ENCODE data around the gene SF3B5.
"Not testable (repeated sequence)": the region's sequence is repeated elsewhere in the genome, so short reads cannot be mapped to it uniquely, and the experiment has no call there.

SF3B5 gene

DNA sequence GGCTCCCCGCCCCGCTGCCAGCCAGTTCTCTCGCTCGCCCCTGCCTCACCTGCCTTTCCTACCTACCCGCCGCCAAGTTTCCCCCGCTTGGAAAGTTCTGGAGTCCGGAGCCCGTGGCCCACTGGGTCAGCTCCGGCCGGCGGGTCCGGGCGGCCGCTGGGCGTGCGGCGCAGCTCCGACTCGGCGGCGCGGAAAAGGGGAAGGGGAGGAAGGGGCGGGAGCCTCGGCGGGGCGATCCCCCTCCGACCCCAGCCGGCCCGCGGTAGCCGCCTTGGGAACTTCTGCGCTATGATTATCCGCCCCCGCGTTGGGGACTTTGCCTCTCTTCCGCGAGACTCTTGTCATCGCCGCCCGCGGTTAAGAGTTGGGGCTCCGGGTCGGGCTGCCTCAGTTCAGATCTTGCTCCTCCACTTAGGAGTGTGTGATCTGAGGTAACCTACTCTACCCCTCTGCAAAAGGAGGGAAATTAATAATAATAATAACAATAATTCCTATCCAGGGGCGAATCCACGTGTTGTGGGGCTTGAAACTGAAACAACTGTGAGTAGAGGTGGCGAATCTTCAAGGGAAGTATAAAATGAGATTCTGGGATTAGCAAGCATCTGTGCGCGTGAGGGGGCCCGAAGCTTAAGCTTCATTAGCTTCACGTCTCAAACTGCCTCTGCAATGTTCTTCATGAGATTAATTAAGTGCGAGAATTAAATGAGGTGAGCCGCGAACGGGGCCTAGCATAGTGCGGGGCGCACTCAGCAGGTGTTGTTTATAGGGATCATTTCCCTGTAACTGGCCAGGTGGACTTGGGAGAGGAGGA lies 30.8 kb downstream of the SF3B5 start:
- no peak for TF ChIP-seq GATA1 (IDR thresholded peaks at IDR 0.05; ENCODE audit: low read depth, low read length)
- peak; percentile 3 for TF ChIP-seq POLR2A (IDR thresholded peaks at IDR 0.05; ENCODE audit: low read length)
- DNase-seq: peak; percentile 63

DNA sequence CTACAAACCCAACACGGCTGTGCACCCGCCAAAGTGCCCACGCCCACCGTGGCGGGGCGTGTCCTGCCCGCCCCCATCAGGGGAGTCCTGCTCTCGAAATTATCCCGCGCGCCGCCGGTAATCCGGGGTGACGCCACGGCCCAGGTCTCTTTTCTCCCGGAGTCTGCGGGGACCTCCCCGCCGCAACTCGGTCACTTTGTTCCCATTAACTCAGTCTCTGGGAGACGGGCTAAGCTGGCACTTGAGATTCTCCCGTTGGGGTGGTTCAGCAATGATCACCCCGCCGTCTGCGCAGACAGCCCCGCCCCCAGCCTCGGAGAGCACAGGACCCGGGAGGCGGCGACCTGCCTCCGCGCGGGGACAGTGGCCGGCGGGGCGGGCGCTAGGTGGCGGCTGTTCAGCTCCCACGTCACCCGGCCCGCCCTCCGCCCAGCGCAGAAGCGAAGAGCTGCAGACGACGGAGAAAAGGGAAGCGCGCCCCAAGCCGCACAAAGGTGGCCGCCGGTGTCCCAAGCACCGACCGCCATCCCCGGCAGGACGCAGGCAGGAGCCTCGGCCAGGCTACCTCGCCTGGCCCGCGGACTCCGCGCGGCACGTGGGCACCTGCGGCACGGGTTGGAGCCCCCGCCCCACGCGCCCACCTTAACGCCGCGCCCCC lies 31.5 kb downstream of the SF3B5 start:
- peak; percentile 93 to 95 for DNase-seq
- TF ChIP-seq GATA1 (IDR thresholded peaks at IDR 0.05; ENCODE audit: low read depth, low read length) (no peak), POLR2A (IDR thresholded peaks at IDR 0.05; ENCODE audit: low read length) (peak; percentile 80)

DNA sequence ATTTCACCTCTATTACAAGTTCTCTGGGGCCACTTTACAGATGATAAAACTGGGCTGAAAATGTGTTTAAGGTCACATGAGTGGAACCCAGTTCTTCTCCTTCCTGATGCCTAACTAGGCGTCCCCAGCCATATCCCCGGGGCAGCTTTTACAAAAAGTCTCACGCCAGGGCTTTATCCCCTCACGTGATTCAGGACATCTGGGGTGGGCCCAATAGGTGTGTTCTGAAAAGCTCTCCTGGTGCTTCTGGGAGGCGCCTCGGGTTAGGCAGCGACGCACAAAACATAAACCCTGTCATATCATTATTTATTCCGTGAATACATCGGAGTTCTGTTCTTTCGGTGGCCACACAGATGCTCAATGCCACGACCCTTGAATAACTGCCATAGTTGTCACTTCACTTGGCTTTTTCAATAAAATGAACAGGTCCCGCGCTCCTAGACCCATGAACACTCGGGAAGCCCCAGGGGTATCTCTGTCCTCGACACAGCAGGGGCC lies 32.1 kb downstream of the SF3B5 start:
- TF ChIP-seq POLR2A (IDR thresholded peaks at IDR 0.05; ENCODE audit: low read length): no peak
- DNase-seq: peak; percentile 57 to 58

DNA sequence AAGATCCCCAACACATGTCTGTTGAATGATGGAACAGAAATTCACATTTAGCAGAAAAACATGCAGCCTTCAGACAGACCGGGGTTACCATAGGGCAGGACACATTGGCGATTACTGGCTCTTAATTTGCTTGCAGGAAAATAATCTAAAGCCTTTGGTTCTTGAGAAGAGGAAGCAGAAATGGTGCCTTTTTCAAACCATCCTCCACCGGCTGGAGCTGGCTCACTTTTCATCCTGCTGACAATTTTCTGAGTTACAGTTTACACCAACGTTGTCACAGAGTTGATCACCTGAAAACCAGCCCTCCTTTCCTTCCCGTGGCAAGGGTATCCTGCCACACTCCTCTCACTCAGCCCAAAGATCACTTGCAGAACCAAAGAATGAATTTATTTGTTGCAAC lies 32.6 kb downstream of the SF3B5 start:
- TF ChIP-seq POLR2A (IDR thresholded peaks at IDR 0.05; ENCODE audit: low read length) (no peak), GATA1 (IDR thresholded peaks at IDR 0.05; ENCODE audit: low read depth, low read length) (no peak)
- peak; percentile 31 for DNase-seq

DNA sequence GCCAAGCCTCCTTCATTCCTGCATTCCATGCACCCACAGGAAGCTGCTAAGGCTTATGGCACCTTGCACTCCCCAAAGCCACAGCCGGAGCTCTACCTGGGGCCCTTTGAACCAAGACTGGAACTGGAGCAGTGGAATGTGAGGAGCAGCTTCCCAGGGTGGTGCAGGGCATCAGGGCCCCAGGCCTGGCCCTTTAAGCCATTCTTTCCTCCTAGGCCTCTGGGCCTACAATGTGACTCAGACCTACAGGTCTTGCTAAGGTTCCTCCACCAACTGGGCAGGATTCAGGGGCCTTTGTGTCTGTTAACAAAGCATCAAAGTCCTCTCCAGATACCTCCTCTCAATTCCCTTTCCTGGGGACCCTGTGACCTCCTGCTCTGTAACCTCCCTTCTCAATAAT lies 36.2 kb downstream of the SF3B5 start:
- DNase-seq: no peak
- TF ChIP-seq GATA1 (IDR thresholded peaks at IDR 0.05; ENCODE audit: low read depth, low read length) (no peak), POLR2A (IDR thresholded peaks at IDR 0.05; ENCODE audit: low read length) (no peak)

DNA sequence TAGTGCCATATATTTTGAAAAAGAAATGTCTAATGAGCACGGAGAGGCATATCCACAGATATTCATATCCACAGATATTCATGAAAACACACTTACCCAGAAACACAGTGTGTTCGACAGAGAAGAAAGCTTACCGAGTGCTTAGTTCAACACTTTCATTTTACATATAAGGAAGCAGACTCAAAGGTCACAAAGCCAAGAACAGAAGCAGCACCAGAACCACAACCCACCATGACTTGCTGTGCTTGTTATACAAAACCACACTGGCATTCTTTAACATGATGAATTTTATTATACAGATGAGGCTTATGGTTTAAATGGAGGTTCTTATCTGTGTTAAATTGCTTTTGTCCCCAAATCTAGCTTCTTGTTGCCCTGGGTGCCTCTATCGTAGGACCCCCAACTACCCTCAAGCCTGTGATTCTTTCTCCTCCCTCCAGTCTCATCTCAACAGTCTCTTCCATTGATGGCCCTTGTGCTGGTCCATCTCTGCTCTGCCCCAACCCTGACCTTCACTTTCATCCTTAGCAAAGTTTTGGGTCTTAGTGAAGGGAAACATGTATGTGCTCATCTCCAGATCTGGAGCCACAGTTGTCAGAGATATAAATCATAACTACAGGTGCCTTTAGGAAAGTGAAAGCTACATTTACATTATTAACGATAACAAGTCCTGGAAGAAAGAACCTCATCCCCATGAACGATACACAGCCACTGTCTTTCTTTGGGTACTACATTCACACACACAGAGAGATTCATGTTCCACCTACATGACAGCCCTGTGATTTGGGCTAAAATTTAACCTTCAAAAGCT lies 40.0 kb downstream of the SF3B5 start:
- DNase-seq: no peak
- TF ChIP-seq POLR2A (IDR thresholded peaks at IDR 0.05; ENCODE audit: low read length) (no peak), GATA1 (IDR thresholded peaks at IDR 0.05; ENCODE audit: low read depth, low read length) (no peak)

DNA sequence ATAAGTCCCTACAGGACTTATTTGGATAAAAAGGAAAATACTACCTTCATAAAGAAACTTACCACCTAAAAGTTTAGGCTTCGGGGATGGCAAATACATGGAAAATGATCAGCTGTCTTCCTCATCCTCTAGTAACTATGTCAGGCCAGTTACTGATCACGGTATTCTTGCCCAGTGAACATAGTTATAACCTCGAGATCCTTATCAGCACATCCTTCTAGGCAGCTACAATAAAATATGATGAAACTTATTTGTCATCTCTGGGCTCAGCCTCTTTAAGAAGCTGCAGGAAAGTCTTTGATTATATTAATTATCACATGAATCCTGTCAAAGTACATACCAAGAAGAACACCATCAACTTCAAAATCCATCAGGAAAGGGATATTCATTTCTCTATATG lies 41.8 kb downstream of the SF3B5 start:
- no peak for TF ChIP-seq GATA1 (IDR thresholded peaks at IDR 0.05; ENCODE audit: low read depth, low read length)

DNA sequence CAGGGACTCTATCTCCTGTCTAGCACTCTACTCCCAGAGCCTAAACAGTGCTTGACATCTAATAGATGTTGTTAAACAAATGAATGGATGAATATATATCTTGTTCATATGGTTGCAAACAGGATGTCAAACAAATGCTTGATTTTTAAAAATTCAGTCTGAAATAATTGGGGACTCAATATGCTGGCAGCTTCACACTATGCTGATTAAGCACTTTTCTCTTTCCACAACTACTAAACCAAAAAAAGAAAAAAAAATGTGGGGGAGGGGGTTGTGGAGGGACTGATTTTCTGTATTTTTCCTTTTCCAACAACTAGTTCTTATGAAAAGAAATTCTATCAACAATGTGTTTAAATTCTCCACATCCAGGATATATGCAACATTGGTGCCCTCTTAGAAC lies 42.9 kb downstream of the SF3B5 start:
- TF ChIP-seq GATA1 (IDR thresholded peaks at IDR 0.05; ENCODE audit: low read depth, low read length) (no peak), POLR2A (IDR thresholded peaks at IDR 0.05; ENCODE audit: low read length) (no peak)
- DNase-seq: no peak

More for the DNA sequence above, 41.8 kb downstream of the SF3B5 start:
- DNase-seq: no peak

DNA sequence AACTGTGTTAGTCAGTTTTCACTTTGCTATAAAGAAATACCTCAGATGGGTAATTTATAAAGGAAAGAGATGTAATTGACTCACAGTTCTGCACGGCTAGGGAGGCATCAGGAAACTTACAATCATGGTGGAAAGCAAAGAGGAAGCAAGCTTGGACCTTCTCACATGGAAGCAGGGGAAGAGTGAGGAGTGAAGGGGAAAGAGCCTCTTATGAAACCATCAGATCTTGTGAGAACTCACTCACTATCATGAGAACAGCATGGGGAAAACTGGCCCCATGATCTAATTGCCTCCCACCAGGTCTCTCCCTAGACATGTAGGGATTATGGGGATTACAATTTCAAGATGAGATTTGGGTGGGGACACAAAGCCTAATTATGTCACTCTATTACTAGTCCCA lies 46.0 kb downstream of the SF3B5 start:
- no peak for TF ChIP-seq POLR2A (IDR thresholded peaks at IDR 0.05; ENCODE audit: low read length)
- no peak for TF ChIP-seq GATA1 (IDR thresholded peaks at IDR 0.05; ENCODE audit: low read depth, low read length)
- no peak for DNase-seq

DNA sequence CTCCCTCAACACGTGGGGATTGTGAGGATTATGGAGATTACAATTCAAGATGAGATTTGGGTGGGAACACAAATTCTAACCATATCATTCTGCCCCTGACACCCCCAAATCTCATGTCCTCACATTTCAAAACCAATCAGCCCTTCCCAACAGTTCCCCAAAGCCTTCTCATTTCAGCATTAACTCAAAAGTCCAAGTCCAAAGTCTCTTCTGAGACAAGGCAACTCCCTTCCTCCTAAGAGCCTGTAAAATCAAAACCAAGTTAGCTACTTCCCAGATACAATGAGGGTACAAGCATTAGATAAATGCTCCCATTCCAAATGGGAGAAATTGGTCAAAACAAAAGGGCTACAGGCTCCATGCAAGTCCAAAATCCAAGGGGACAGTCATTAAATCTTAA lies 47.7 kb downstream of the SF3B5 start:
- no peak for DNase-seq
- no peak for TF ChIP-seq POLR2A (IDR thresholded peaks at IDR 0.05; ENCODE audit: low read length)
- no peak for TF ChIP-seq GATA1 (IDR thresholded peaks at IDR 0.05; ENCODE audit: low read depth, low read length)

DNA sequence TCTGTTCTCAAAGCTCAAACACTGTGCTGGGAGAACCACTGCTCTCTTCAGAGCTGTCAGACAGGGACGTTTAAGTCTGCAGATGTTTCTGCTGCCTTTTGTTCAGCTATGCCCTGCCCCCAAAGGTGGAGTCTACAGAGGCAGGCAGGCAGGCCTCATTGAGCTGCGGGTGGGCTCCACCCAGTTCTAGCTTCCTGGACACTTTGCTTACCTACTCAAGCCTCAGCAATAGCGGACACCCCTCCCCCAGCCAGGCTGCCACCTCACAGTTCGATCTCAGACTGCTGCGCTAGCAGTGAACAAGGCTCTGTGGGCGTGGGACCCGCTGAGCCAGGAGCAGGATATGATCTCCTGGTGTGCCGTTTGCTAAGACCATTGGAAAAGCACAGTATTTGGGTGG lies 48.7 kb downstream of the SF3B5 start:
- not testable (repeated sequence) for DNase-seq

DNA sequence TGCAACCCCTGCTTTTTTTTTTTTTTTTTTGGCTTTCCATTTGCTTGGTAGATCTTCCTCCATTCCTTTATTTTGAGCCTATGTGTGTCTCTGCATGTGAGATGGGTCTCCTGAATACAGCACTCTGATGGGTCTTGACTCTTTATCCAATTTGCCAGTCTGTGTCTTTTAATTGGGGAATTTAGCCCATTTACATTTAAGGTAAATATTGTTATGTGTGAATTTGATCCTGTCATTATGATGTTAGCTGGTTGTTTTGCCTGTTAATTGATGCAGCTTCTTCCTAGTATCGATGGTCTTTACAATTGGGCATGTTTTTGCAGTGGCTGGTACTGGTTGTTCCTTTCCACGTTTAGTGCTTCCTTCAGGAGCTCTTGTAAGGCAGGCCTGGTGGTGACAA lies 50.4 kb downstream of the SF3B5 start:
- DNase-seq: not testable (repeated sequence)
